HG03342 (cell line): ENCODE data around the gene RAG1.
A peak's percentile ranks its signal among the peaks of the same experiment; 100 is the strongest.
"Not testable (repeated sequence)": the region's sequence is repeated elsewhere in the genome, so short reads cannot be mapped to it uniquely, and the experiment has no call there.

Experiments
- ATAC-seq: cut with Tn5 transposase; IDR thresholded peaks from one replicate; pipeline ENCODE4 v1.9.1; 2021; ENCODE audit warnings: mild to moderate bottlenecking, moderate library complexity; ENCODE audit not compliant: unreplicated experiment

The RAG1 gene

DNA sequence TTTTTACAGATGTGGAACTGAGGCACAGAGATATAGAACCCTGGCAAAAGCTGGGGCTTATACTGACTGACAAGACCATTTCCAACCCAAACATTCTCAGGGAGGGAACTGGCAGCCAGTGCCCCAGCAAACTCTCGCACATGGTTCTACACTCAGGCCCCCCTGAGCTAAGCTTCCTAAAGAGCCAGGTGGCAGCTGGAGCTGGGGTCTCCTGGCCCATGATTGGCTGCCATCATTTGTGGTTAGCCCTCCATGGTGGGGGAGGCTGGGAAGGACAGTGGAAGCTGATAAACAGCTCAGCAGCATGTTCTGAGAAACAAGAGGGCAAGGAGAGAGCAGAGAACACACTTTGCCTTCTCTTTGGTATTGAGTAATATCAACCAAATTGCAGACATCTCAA is at the start of gene RAG1:
RAG1 (plus strand) TSS at position 314 of the 400 bp plus-strand sequence. CDS start 5,298 bp downstream, outside the sequence.
- no peak for ATAC-seq

DNA sequence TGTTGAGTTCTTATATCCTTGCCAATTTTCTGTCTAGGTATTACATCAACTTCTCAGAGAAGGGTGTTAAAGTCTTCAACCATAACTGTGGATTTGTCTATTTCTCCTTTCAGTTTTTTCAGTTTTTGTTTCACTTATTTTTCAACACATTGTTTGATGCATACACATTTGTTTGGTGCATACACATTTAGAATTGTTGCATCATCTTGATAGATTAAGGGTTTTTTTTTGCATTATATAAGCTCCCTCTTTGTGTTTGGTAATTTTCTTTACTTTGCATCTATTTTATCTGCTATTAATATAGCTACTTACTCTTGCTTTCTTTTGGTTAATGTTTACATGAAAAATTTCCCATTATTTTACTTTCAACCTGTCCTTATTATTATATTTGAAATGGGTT is 37.0 kb upstream of the RAG1 start:
- no peak for ATAC-seq

DNA sequence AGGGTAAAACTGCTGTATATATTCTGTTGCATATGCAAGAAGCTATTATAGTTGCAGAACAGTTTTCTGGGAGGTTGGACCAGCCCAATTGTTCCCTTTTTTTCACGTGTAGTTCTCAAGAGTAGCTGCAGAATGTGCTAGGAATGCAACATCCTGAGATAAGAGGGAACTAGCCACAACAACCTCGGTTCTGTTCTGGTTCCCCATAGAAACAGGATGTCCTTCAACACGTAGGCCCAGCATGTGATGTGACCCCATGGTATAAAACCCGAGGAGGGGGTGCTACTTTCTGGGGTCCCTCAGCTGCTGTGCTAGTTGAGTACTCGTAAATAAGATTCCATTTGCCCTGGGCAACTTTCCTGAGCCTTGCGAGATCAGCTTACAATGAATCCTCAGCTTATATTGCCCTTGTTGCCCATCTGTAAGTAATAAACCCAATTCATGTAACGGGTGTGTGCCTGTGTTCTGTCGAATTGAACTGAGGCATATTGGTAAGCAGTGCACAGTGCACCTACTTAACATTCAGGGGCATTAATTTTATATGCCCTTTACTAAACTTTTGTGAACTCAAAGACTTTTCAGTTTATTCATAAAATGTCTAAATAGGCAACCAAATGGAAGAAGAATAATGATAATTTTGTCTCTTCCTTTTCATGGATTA is 34.7 kb upstream of the RAG1 start:
- no peak for ATAC-seq

DNA sequence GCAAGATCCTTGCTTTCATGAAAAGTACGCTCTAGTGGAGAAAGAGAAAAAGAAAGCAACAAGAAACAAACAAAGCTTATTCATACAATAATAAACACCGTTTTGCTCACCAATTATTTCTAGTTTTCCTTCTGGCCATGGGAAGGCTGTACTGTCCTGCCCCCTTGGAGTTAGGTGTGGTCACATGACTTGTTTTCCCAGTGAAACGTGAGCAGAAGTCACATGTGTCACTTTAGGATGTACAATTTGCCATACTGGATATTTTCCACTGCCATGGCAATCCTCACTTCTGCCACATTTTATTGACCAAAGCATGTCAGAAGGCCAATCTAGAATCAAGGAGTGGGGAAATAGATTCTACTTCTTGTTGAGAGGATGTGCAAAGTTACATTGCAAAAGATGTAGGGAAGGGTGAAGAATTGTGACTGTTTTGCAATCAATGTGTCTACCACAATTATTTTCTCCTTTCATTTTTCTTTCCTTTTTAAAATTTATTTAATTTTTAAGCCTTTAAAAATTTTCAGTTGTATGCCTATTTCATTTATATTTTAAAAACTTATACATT is 33.4 kb upstream of the RAG1 start:
- ATAC-seq = no peak

DNA sequence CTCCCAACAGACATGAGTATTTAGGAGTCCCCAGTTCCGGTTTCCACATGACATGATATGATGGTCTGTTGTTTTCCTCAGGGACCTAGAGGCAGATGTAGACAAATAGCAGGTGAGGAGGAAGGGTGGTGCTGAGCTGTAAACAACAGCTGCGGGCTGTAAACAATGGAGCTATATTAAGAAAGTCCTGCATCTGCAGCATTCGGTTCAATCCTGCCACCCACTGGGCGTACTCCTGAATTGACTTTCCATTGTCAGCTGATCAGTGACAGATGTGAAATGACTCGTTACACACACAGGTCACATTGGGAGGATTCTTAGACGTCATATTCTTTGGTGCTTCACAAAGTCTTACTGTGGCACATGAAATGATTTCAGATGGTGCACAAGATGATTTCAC is 26.8 kb upstream of the RAG1 start:
- ATAC-seq = peak; percentile 98

DNA sequence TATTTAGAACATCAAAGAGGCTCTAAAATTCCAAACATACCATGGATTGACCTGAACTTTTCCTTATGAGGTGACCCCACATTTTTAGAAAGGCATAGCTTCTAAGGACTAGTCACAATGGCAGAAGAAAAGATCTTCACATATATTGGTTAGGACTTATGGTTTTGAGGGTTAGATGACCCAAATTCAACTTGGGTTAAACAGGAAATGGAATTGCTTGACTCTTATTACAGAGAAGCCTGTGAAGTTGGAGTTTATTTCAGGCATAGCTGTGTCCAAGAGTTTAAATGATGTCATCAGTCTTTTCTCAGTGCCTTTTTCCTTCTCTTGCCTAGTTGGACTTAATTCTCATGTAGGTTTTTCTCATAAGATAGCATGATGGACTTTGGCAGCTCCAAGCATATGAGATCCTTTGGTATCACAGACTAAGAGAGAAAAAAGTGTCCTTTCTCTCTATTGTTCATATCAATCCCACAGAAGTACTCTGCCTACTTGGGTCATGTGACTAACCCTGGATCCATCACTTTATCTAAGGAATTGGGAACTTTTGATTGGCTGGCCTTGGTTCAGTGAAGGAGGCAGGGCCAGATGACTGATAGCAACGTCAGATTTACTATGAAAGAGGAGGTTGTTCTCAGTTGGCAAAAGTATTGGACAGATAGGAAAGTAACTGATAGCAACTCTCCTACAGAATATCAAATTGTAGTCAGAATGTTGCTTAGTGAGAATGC is 17.3 kb upstream of the RAG1 start:
- no peak for ATAC-seq

DNA sequence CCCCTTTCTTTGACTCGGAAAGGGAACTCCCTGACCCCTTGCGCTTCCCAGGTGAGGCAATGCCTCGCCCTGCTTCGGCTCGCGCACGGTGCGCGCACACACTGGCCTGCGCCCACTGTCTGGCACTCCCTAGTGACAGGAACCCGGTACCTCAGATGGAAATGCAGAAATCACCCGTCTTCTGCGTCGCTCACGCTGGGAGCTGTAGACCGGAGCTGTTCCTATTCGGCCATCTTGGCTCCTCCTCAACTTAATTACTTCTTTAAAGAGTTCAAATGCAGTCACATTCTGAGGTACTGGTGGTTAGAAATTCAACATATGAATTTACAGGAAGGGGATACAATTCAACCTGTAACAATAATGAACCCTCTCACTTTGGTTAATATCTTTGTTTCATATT is 10.4 kb upstream of the RAG1 start:
- not testable (repeated sequence) for ATAC-seq

DNA sequence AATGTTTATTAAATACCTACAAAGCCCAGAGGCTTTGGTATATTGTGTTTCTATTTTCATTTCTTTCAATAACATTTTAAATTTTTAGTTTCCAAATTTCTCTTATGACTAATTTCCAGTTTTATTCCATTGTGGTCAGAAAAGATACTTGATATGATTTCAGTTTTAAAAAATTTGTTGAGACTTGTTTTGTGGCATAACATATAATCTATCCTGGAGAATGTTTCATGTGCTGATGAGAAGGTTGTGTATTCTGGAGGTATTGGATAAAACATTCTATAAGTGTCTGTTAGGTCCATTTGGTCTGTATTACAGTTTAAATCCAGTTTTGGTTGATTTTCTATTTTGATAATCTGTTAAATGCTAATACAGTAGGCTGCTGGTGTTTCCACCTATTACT is 9.8 kb upstream of the RAG1 start:
- no peak for ATAC-seq

DNA sequence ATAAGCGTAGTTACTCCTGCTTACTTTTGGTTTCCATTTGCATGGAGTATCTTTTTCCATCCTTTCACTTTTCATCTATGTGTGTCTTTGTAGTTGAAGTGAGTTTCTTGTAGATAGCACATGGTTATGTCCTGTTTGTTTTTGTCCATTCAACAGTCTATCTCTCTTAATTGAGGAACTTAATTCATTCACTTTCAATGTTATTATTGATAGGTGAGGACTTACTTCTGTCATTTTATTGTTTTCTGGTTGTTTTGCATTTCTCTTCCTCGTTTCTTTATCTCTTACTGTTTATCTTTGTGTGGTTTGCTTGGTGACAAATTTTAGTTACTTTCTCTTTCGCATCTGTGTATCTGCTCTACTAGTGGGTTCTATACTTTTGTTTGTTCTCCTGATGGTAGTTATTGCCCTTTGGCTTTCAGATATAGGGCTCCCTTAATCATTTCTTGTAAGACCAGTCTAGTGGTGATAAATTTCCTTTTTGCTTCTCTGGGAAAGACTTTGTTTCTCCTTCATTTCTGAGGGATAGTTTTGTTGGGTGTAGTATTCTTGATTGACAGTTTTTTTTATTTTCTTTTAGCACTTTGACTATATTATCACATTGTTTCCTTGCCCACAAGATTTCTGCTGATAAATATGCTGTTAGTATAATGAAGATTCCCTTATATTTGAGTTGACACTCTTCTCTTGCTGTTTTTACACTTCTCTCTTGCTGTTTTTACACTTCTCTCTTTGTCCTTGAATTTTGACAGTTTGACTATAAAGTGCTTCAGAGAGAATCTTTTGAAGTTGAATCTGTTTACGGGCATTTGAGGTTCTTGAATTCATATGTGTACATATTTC is 9.0 kb upstream of the RAG1 start:
- peak; percentile 91 for ATAC-seq

DNA sequence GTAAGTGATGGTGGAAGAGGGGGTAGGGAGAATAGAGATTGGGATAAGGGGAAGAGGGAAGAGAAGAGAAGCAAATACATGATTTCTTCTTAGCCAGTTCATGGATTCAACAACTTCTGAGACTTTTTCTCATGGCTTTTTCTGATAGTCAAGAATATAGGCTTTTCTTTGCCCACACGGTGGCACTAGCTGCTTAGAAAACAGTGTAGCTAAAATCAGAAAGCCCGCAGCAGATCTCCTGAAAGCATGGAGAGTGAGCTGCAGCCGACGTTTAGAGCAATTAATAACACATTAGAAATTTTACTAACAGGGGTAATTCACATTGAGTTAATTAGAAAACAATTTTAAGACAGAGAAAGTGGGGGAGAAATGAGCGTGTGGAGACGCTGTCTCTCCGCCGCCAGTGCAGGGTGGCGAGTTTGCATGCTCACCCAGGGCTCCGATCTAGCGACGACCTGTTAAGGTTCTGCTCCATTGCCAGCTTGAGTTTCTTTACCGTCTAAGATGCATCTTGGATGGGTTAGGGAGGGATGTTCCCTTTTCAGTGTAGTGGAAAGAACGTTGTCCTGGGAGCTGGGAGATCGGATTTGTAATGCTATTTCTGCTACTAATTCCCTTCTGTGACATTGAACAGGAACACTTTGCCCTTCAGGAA is 3.3 kb upstream of the RAG1 start:
- ATAC-seq = no peak

DNA sequence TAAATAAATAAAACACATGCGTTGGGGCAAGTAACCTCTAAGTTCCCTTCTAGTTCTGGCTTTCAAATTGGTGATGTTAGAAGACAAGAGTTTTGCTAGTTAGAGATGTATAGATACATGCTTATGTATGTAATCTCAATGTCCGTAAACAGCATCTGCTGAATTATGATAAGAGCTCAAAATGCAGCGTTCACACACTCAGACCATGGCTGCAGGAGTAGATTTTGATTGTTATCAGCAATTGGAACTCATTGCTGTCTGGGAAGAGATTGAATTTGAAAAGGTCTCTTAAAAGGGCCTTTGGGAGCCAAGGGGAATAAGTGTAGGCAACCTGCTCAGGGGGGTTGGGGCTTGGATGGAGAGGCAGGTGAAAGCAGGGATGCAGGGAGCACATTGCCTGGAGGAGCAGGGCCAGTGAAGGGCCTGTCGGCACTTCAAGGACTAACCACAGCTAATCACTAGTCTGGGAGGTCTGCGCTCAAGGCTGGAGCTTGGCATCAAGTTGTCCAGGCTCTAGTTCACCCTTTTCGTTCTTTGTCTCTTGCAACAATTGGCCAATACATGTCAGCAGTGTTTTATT is 2.7 kb upstream of the RAG1 start:
- ATAC-seq = no peak

DNA sequence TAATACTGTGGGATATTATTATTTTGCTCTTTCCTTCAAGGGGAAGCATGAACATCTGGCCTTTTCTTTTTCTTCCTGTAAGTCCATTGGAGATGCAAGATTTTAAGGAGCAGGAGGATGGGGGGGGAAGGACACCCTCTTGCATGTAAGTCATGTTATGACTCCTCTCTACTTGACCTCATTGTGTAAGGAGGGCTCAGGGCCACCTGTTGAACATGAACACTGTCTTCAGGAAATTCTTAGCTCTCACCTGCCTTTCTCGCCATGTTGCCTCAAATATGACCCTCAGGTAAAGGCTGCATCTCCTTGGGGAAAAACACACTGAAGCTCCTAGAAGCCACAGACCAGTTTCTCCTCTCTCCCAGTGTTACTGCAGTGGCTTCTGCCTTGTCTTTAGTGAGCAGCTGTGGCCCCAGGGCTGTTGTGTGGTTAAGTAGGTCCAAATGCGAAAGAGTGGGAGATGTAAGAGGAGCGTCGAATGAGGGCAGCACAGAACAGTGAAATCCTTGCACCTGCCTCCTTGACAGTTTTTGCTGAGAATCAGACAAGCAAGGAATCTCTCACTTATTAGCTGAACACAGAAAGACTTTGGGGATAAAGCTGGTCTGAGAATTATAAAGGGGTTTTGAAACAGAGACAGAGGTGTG is 1.3 kb upstream of the RAG1 start:
- ATAC-seq = no peak

DNA sequence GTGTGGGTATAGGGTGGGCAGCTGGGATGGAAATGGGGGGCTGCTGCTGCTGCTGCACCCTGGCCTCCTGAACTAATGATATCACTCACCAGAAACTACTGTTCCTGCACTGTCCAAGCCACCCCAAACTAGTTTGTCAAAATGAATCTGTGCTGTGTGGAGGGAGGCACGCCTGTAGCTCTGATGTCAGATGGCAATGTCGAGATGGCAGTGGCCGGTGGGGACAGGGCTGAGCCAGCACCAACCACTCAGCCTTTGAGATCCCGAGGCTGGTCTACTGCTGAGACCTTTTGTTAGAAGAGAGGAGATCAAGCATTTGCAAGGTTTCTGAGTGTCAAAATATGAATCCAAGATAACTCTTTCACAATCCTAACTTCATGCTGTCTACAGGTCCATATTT is 1.3 kb downstream of the RAG1 start:
- no peak for ATAC-seq

DNA sequence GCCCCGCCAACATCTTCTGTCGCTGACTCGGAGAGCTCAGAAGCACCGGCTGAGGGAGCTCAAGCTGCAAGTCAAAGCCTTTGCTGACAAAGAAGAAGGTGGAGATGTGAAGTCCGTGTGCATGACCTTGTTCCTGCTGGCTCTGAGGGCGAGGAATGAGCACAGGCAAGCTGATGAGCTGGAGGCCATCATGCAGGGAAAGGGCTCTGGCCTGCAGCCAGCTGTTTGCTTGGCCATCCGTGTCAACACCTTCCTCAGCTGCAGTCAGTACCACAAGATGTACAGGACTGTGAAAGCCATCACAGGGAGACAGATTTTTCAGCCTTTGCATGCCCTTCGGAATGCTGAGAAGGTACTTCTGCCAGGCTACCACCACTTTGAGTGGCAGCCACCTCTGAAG is 6.7 kb downstream of the RAG1 start:
- ATAC-seq = no peak

DNA sequence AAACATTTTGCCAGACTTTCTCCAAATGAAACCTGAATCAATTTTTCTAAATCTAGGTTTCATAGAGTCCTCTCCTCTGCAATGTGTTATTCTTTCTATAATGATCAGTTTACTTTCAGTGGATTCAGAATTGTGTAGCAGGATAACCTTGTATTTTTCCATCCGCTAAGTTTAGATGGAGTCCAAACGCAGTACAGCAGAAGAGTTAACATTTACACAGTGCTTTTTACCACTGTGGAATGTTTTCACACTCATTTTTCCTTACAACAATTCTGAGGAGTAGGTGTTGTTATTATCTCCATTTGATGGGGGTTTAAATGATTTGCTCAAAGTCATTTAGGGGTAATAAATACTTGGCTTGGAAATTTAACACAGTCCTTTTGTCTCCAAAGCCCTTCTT is 9.6 kb downstream of the RAG1 start:
- ATAC-seq = no peak

DNA sequence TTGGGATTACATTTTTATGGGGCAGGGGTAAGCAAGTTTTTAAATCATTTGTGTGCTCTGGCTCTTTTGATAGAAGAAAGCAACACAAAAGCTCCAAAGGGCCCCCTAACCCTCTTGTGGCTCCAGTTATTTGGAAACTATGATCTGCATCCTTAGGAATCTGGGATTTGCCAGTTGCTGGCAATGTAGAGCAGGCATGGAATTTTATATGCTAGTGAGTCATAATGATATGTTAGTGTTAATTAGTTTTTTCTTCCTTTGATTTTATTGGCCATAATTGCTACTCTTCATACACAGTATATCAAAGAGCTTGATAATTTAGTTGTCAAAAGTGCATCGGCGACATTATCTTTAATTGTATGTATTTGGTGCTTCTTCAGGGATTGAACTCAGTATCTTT is 10.1 kb downstream of the RAG1 start:
- no peak for ATAC-seq

DNA sequence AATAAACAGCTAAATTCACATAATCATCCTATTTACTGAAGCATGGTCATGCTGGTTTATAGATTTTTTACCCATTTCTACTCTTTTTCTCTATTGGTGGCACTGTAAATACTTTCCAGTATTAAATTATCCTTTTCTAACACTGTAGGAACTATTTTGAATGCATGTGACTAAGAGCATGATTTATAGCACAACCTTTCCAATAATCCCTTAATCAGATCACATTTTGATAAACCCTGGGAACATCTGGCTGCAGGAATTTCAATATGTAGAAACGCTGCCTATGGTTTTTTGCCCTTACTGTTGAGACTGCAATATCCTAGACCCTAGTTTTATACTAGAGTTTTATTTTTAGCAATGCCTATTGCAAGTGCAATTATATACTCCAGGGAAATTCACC is 10.7 kb downstream of the RAG1 start:
- no peak for ATAC-seq

DNA sequence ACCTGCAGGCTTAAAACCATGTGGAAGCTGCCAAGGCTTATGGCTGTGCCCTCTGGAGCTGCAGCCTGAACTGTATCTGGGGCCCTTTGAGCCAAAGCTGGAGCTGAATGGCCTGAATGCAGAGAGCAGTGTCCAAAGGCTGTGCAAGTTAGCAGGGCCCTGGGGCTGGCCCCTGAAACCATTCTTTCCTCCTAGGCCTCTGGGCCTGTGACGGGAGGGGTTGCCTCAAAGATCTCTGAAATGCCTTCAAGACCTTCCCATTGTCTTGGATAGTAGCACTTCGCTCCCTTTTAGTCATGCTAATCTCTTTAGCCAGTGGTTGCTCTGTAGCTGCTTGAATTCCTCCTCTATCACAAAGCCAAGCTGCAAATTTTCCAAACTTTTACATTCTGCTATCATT is 13.7 kb downstream of the RAG1 start:
- ATAC-seq = no peak

DNA sequence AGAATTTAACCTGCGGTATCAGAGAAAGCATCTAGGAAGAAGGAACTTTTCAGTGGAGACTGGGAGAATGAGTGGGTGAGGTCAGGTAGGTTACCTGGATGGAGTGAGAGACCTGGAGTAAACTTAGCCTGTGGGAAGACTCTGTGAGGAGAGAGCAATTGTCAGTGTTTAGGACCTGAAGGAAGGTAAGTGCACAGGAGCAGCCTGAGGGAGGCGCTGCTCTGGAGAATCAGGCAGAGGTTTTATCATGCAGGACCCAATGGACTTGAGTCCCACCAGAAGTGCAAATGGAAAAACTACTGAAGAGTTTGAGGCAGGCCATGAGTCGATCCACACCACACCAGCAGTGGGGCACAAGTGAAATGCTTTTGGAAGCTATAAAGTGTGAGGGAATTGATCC is 15.9 kb downstream of the RAG1 start:
- ATAC-seq = no peak

DNA sequence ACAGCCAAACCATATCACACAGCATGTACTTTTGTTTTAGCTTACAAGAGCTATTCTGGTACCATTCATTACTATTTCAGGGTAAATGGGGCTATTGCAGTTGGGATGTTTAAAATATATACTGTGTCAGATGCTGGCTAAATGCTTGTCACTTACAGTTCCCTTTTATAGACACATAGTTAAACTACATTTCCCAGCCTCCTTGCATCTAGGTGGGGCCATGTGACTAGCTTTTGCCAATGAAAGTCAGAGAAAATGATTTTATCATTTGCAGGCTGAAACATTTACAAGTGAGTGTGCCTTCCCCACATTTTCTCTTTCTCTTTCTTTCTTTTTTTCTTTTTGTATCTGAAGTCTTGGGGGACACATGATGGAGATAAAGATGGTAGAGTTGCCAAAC is 18.7 kb downstream of the RAG1 start:
- peak; percentile 71 for ATAC-seq
